IMR-90 (cell line): Measurements from ENCODE around the gene FOXN3. TPM values are rescaled to one million over a fixed set of nuclear protein-coding genes. Genes with fewer than 3 reads are reported as not detected.
A peak's percentile ranks its signal among the peaks of the same experiment; 100 is the strongest.

Source experiments
- ATAC-seq: fragments of 200-7000 bp; cut with Tn5 transposase; 2 replicates; pipeline ENCODE4 v1.9.1; 2020; ENCODE audit warnings: low read depth, mild to moderate bottlenecking, moderate library complexity
- BruUV-seq: library from RNA; stranded (reverse); fragments of 400-500 nt; replicated peaks from 2 replicates; lab custom pipeline; 2021; lab: Mats Ljungman, UMichigan
- CTCF ChIA-PET: fragments of 300-600 bp; formaldehyde crosslinking; extraction: SDS; loops from one replicate; lab custom pipeline; 2021; ENCODE audit warnings: antibody characterized with exemption; lab: Yijun Ruan, JAX
- POLR2A ChIA-PET: fragments of 300-600 bp; sonication (Branson Sonifier 250); formaldehyde crosslinking; loops from one replicate; lab custom pipeline; 2022; ENCODE audit warnings: antibody characterized with exemption; ENCODE audit not compliant: unreplicated experiment; lab: Charles Lee
- DNase-seq: peaks from one replicate; pipeline ENCODE4 v3.0.0; 2013
- H2AFZ ChIP-seq: replicated peaks from 2 replicates; pipeline ENCODE3; 2013; ENCODE audit warnings: low read length, mild to moderate bottlenecking; ENCODE audit not compliant: poor library complexity
- H2AK5ac ChIP-seq: 2 replicates; pipeline ENCODE4 v1.6.1; 2013; ENCODE audit warnings: low read depth, low read length, inconsistent platforms
- H2AK9ac ChIP-seq: replicated peaks from 2 replicates; pipeline ENCODE3; 2013; ENCODE audit warnings: mild to moderate bottlenecking, low read depth, low read length, moderate library complexity; ENCODE audit not compliant: poor library complexity
- H2BK120ac ChIP-seq: 2 replicates; pipeline ENCODE4 v1.6.1; 2013; ENCODE audit warnings: low read depth, low read length, inconsistent platforms
- H2BK15ac ChIP-seq: 3 replicates; pipeline ENCODE4 v1.6.1; 2013; ENCODE audit warnings: low read depth, low read length, inconsistent platforms
- H2BK20ac ChIP-seq: 2 replicates; pipeline ENCODE4 v1.6.1; 2013; ENCODE audit warnings: low read depth, mild to moderate bottlenecking, inconsistent platforms, low read length, moderate library complexity
- H2BK5ac ChIP-seq: 2 replicates; pipeline ENCODE4 v1.6.1; 2013; ENCODE audit warnings: mild to moderate bottlenecking, low read depth, low read length, inconsistent platforms; ENCODE audit not compliant: poor library complexity, severe bottlenecking
- H3K14ac ChIP-seq: replicated peaks from 2 replicates; pipeline ENCODE4 v1.6.1; 2013; ENCODE audit warnings: low read depth, low read length, inconsistent platforms
- H3K18ac ChIP-seq: 2 replicates; pipeline ENCODE4 v1.6.1; 2013; ENCODE audit warnings: low read depth, low read length, control low read depth
- H3K23ac ChIP-seq: 2 replicates; pipeline ENCODE4 v1.6.1; 2013; ENCODE audit warnings: low read depth, low read length, inconsistent platforms
- H3K27ac ChIP-seq: 2 replicates; pipeline ENCODE4 v1.5.1; 2013; ENCODE audit warnings: mild to moderate bottlenecking, control low read depth, low read length; ENCODE audit not compliant: insufficient read depth
- H3K27me3 ChIP-seq: 2 replicates; pipeline ENCODE4 v1.6.1; 2013; ENCODE audit warnings: low read length; ENCODE audit not compliant: control insufficient read depth, insufficient read depth
- H3K36me3 ChIP-seq: 2 replicates; pipeline ENCODE4 v1.6.1; 2013; ENCODE audit warnings: low read length, mixed read lengths; ENCODE audit not compliant: control insufficient read depth, insufficient read depth
- H3K4ac ChIP-seq: 2 replicates; pipeline ENCODE4 v1.6.1; 2013; ENCODE audit warnings: low read depth, low read length, inconsistent platforms
- H3K4me1 ChIP-seq: 2 replicates; pipeline ENCODE4 v1.6.1; 2013; ENCODE audit warnings: low read length, mixed read lengths; ENCODE audit not compliant: control insufficient read depth, insufficient read depth
- H3K4me2 ChIP-seq: 2 replicates; pipeline ENCODE4 v1.6.1; 2013; ENCODE audit warnings: low read depth, mild to moderate bottlenecking, control low read depth, low read length, moderate library complexity
- H3K4me3 ChIP-seq: 2 replicates; pipeline ENCODE4 v1.5.1; 2013; ENCODE audit warnings: low read depth, mild to moderate bottlenecking, control low read depth, low read length, moderate library complexity; ENCODE audit not compliant: insufficient read depth
- H3K56ac ChIP-seq: 2 replicates; pipeline ENCODE4 v1.6.1; 2013; ENCODE audit warnings: low read length, inconsistent platforms; ENCODE audit not compliant: insufficient read depth; ENCODE audit errors: extremely low read depth
- H3K79me1 ChIP-seq, 2 experiments: 2 replicates each; pipeline ENCODE4 v1.6.1; 2013; ENCODE audit warnings: low read length in 2 of 2, inconsistent platforms in 1 of 2, low read depth in 1 of 2
- H3K9ac ChIP-seq: 2 replicates; pipeline ENCODE4 v1.6.1; 2013; ENCODE audit warnings: low read depth, low read length, control low read depth
- H3K9me1 ChIP-seq: 2 replicates; pipeline ENCODE4 v1.6.1; 2013; ENCODE audit warnings: low read length, inconsistent platforms; ENCODE audit not compliant: insufficient read depth
- H3K9me3 ChIP-seq: 2 replicates; pipeline ENCODE4 v1.6.1; 2013; ENCODE audit warnings: low read length; ENCODE audit not compliant: control insufficient read depth, insufficient read depth
- H4K20me1 ChIP-seq: 2 replicates; pipeline ENCODE4 v1.6.1; 2013; ENCODE audit warnings: low read length, inconsistent platforms; ENCODE audit not compliant: insufficient read depth
- H4K5ac ChIP-seq: 2 replicates; pipeline ENCODE4 v1.6.1; 2013; ENCODE audit warnings: mild to moderate bottlenecking, low read depth, low read length, control low read depth
- H4K8ac ChIP-seq, 2 experiments: 2 replicates each; pipeline ENCODE4 v1.6.1; 2013; ENCODE audit warnings: low read depth in 2 of 2, low read length in 2 of 2, control low read depth in 1 of 2, inconsistent platforms in 1 of 2
- H4K91ac ChIP-seq: 2 replicates; pipeline ENCODE4 v1.6.1; 2013; ENCODE audit warnings: low read depth, low read length, inconsistent platforms; ENCODE audit not compliant: insufficient read depth
- CEBPB ChIP-seq: IDR thresholded peaks from 2 replicates; pipeline ENCODE4 v1.6.1; 2012; ENCODE audit warnings: low read depth, low read length, improper control_type of control experiment
- CHD1 ChIP-seq: IDR thresholded peaks from 2 replicates; pipeline ENCODE4 v1.6.1; 2012; ENCODE audit warnings: low read depth, low read length, improper control_type of control experiment
- FOS ChIP-seq: fragments of 150-350 bp; IDR thresholded peaks from 2 replicates; pipeline ENCODE4 v1.6.1; 2016; ENCODE audit warnings: low read depth, low read length
- NFE2L2 ChIP-seq: fragments of 150-350 bp; IDR thresholded peaks from 2 replicates; pipeline ENCODE4 v1.6.1; 2016; ENCODE audit warnings: low read depth, mild to moderate bottlenecking, low read length
- POLR2A ChIP-seq: IDR thresholded peaks from 2 replicates; pipeline ENCODE4 v1.6.1; 2012; ENCODE audit warnings: mild to moderate bottlenecking, low read depth, low read length
- RAD21 ChIP-seq: IDR thresholded peaks from 2 replicates; pipeline ENCODE4 v1.6.1; 2012; ENCODE audit warnings: low read length, improper control_type of control experiment
- SMC3 ChIP-seq: fragments of 150-350 bp; IDR thresholded peaks from 2 replicates; pipeline ENCODE4 v1.6.1; 2016; ENCODE audit warnings: low read depth, mild to moderate bottlenecking, antibody characterized with exemption, low read length, moderate library complexity
- WGBS, 2 experiments: methylation state at CpG; one replicate each; pipeline versions ENCODE4 v1.1.5 to v1.1.7; 2013; ENCODE audit warnings: missing lambda C conversion rate in 2 of 2; ENCODE audit not compliant: insufficient read length in 1 of 2; ENCODE audit errors: extremely low coverage in 2 of 2; 5-methylcytosine and 5-hydroxymethylcytosine counted together
- dilution Hi-C: fragments of 300-500 bp; cut with HindIII; formaldehyde crosslinking; loops from one replicate; pipeline ENCODE4 v1.14.3; 2018; ENCODE audit warnings: low sequenced_read_pairs; ENCODE audit not compliant: unreplicated experiment
- in situ Hi-C: fragments of 300-500 bp; cut with MboI; formaldehyde crosslinking; loops from 3 replicates; pipeline ENCODE4 v1.14.3; 2019; ENCODE audit warnings: low sequenced_read_pairs, inconsistent platforms, mixed read lengths
- intact Hi-C: fragments of 100-400 bp; cut with micrococcal nuclease; formaldehyde crosslinking; loops from 2 replicates; pipeline ENCODE4 v1.10.0; 2022
- polyA plus RNA-seq, 3 experiments: library from polyadenylated mRNA; depleted of rRNA; stranded (reverse); fragments of >200 nt; gene quantifications; 2 replicates each; pipeline ENCODE4 v1.2.3, GENCODE V29; 2012; ENCODE audit warnings: low replicate concordance in 1 of 3
- total RNA-seq: library from RNA; depleted of rRNA; stranded (reverse); fragments of >200 nt; gene quantifications from 2 replicates; pipeline ENCODE4 v1.2.3, GENCODE V29; 2012
- TF ChIP-seq, protein P1 (sequence below): fragments of 150-350 bp; IDR thresholded peaks from 2 replicates; pipeline ENCODE4 v1.6.1; 2016; ENCODE audit warnings: low read depth, mild to moderate bottlenecking, low read length, moderate library complexity, borderline replicate concordance
- TF ChIP-seq, protein P2 (sequence below): fragments of 150-350 bp; IDR thresholded peaks from 2 replicates; pipeline ENCODE4 v1.6.1; 2017; ENCODE audit warnings: mild to moderate bottlenecking, antibody characterized with exemption, low read length, low read depth

FOXN3 gene
- total and polyA plus RNA-seq, 2 of the 4 experiments (the other 2 are of a cell fraction), result 22.6 to 33.7 TPM

DNA sequence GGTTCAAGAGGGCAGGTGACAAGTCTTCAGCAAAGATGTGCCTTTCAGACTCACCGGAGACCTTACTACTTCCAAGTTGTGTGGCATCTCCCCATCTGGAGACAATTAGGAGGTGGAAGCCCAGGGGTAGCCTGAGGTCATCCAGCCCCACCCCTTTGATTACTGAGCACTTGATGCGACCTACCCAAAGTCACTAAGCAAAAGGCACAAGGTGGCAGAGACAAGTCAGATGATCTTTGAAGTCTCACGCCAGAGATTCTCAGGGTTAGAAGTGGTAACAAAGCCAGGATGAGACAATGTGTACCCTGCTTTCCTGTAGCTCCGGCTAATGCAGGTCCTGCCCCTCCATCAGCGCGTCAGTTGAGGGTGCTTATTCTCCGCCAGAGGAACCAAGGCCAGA, 1.4 kb upstream of the FOXN3 start:
- Histone ChIP-seq H3K79me1 (peaks cover 24 to 56% of the 10 kb centered on the region in 2 experiments), H2AK9ac (no peak overlapping the region), H4K5ac (peak overlapping the region; percentile 8), H3K23ac (peak overlapping the region; percentile 3; the same call in 1 of the 2 replicates), H3K4me2 (peak overlapping the region; percentile 0; the same call in 1 of the 2 replicates), H3K14ac (0 out of 2 replicates have a peak overlapping the region, but pooled peaks have one; percentile 65), H3K9me3 (no peaks in the 10 kb centered on the region), H2BK120ac (peak overlapping the region; percentile 61; the same call in 1 of the 2 replicates), H4K20me1 (no peaks in the 10 kb centered on the region), H3K9me1 (peaks cover 6% of the 10 kb centered on the region), H3K27ac (no peak overlapping the region), H3K56ac (no peak overlapping the region), H2BK5ac (no peak overlapping the region), H3K9ac (no peak overlapping the region), H4K8ac (peak overlapping the region in 1 of 2 experiments; percentile 98; a peak in 1 of 4 replicates), H3K36me3 (peaks cover 4% of the 10 kb centered on the region; the same call in 1 of the 2 replicates), H3K4me1 (peaks cover 16% of the 10 kb centered on the region), H3K4ac (peak overlapping the region; percentile 77), H2BK20ac (peak overlapping the region; percentile 36; the same call in 1 of the 2 replicates), H2BK15ac (peak overlapping the region; percentile 9; the same call in 1 of the 3 replicates), H4K91ac (peak overlapping the region; percentile 74; the same call in 1 of the 2 replicates), H2AK5ac (peak overlapping the region; percentile 88), H2AFZ (no peak overlapping the region), H3K4me3 (no peak overlapping the region), H3K18ac (no peak overlapping the region), H3K27me3 (no peaks in the 10 kb centered on the region)
- in situ Hi-C loops, result no loop called here
- dilution Hi-C loops, result no loop called here
- intact Hi-C loops, result loop anchor here (5.0 to 10.0 kb wide), 4 partner anchors 114 to 429 kb away; no protein-coding TSS in a partner anchor
- ATAC-seq (no peak), DNase-seq (no peak)
- POLR2A ChIA-PET, result no interaction called here
- TF ChIP-seq RAD21, result no peak
- TF ChIP-seq SMC3, result no peak
- TF ChIP-seq, protein P1, sequence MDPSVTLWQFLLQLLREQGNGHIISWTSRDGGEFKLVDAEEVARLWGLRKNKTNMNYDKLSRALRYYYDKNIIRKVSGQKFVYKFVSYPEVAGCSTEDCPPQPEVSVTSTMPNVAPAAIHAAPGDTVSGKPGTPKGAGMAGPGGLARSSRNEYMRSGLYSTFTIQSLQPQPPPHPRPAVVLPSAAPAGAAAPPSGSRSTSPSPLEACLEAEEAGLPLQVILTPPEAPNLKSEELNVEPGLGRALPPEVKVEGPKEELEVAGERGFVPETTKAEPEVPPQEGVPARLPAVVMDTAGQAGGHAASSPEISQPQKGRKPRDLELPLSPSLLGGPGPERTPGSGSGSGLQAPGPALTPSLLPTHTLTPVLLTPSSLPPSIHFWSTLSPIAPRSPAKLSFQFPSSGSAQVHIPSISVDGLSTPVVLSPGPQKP, result no peak
- no peak for TF ChIP-seq NFE2L2
- TF ChIP-seq CHD1, result no peak
- TF ChIP-seq, protein P2, sequence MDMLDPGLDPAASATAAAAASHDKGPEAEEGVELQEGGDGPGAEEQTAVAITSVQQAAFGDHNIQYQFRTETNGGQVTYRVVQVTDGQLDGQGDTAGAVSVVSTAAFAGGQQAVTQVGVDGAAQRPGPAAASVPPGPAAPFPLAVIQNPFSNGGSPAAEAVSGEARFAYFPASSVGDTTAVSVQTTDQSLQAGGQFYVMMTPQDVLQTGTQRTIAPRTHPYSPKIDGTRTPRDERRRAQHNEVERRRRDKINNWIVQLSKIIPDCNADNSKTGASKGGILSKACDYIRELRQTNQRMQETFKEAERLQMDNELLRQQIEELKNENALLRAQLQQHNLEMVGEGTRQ, result no peak
- no peak for TF ChIP-seq CEBPB
- TF ChIP-seq POLR2A, result no peak
- TF ChIP-seq FOS, result no peak
- no TSS peak for BruUV-seq
- 86% methylated on average over 2 of the region's 7 CpGs; no CpG with 5 or more reads in 1 of the 2 experiments for WGBS, 2 experiments
- CTCF ChIA-PET, result no interaction called here
